ENCODE results near the gene SIRT6. TPM values are rescaled to one million over a fixed set of nuclear protein-coding genes. Genes with fewer than 3 reads are reported as not detected.

Gene SIRT6
- total RNA-seq, 1 experiment from 2014 or later: 33.2 TPM

Other genes with a start within 250 kb of the SIRT6 start
- not detected in 2 replicates for gene NMRK2, start 249.5 kb downstream of the SIRT6 start, total RNA-seq (2022)
- gene DAPK3, start 211.5 kb downstream of the SIRT6 start, total RNA-seq (2022): 60.9 and 61.2 TPM in 2 replicates
- gene EEF2, start 197.1 kb downstream of the SIRT6 start, total RNA-seq (2022): 2,296 and 3,126 TPM in 2 replicates
- 15.1 and 31.4 TPM in 2 replicates for gene PIAS4, start 174.8 kb downstream of the SIRT6 start, total RNA-seq (2022)
- gene ZBTB7A, start 115.7 kb downstream of the SIRT6 start, total RNA-seq (2022): 32.7 and 35.1 TPM in 2 replicates
- 171 and 230 TPM in 2 replicates for gene MAP2K2, start 58.4 kb downstream of the SIRT6 start, total RNA-seq (2022)
- not detected in 2 replicates for gene CREB3L3, start 28.9 kb downstream of the SIRT6 start, total RNA-seq (2022)
- gene ANKRD24, start 126 bp upstream of the SIRT6 start, total RNA-seq (2022): 1.2 and 2.9 TPM in 2 replicates
- gene EBI3, start 47.0 kb upstream of the SIRT6 start, total RNA-seq (2022): 0.35 and 1.0 TPM in 2 replicates
- gene YJU2, start 64.5 kb upstream of the SIRT6 start, total RNA-seq (2022): 28.1 and 30.1 TPM in 2 replicates
- gene SHD, start 96.7 kb upstream of the SIRT6 start, total RNA-seq (2022): not detected in 2 replicates
- gene TMIGD2, start 119.8 kb upstream of the SIRT6 start, total RNA-seq (2022): not detected in 2 replicates
- gene FSD1, start 122.0 kb upstream of the SIRT6 start, total RNA-seq (2022): not detected in 2 replicates
- 14.8 and 20.3 TPM in 2 replicates for gene STAP2, start 156.3 kb upstream of the SIRT6 start, total RNA-seq (2022)
- 2.4 and 7.2 TPM in 2 replicates for gene MPND, start 161.0 kb upstream of the SIRT6 start, total RNA-seq (2022)
- gene SH3GL1, start 218.0 kb upstream of the SIRT6 start, total RNA-seq (2022): 94.4 and 106 TPM in 2 replicates
- 15.3 and 16.7 TPM in 2 replicates for gene CHAF1A, start 220.1 kb upstream of the SIRT6 start, total RNA-seq (2022)

Data from MCF 10A (cell line).